IPS-18c (cell line): ENCODE results near the gene MSGN1.

ENCODE experiments used
- H3K4me3 ChIP-seq: 2 replicates; pipeline ENCODE4 v1.7.0; 2013; ENCODE audit warnings: low read depth, mild to moderate bottlenecking, low read length, moderate library complexity; ENCODE audit not compliant: insufficient read depth
- H3K9me3 ChIP-seq: one replicate; pipeline ENCODE4 v1.6.1; 2013; ENCODE audit warnings: mild to moderate bottlenecking, low read length, moderate library complexity; ENCODE audit not compliant: control insufficient read depth, insufficient read depth

MSGN1 gene

DNA sequence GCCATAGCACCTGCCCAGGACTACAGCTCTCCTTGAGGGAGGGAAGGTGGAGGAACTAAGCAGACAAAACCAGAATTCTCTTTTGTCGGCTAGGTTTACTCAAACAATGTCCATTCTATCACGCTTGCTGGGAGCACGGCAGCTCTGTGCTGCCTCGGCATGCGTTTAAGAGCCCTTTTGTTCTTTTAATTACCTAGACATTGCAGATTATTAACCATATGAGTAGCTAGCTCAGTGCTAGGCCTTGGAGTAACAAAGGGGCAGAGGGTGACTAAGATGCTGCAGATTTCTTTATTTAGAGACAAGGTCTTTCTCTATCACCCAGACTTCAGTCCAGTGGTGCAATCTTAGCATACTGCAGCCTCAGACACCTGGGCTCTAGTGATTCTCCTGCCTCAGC lies 11.1 kb downstream of the MSGN1 start:
- no peak overlapping the region for H3K4me3 ChIP-seq
- no peaks in the 10 kb centered on the region for H3K9me3 ChIP-seq

DNA sequence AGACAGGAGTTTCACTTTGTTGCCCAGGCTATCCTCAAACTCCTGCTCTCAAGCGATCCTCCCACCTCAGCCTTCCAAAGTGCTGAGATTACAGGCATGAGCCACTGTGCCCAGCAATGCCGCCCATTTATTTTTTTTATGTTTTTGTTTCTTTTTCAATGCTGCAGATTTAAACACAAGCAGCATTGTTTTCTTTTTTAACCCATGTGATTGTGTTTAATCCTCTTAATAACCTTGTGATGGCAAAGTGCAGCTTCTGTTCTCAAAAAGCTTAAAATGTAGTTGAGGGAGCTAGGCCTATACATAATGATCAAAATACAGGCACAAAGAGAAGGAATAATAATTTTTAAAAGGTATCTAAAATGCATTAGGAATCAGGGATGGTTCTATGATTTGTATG lies 11.5 kb downstream of the MSGN1 start:
- Histone ChIP-seq H3K4me3 (no peak overlapping the region), H3K9me3 (no peaks in the 10 kb centered on the region)

DNA sequence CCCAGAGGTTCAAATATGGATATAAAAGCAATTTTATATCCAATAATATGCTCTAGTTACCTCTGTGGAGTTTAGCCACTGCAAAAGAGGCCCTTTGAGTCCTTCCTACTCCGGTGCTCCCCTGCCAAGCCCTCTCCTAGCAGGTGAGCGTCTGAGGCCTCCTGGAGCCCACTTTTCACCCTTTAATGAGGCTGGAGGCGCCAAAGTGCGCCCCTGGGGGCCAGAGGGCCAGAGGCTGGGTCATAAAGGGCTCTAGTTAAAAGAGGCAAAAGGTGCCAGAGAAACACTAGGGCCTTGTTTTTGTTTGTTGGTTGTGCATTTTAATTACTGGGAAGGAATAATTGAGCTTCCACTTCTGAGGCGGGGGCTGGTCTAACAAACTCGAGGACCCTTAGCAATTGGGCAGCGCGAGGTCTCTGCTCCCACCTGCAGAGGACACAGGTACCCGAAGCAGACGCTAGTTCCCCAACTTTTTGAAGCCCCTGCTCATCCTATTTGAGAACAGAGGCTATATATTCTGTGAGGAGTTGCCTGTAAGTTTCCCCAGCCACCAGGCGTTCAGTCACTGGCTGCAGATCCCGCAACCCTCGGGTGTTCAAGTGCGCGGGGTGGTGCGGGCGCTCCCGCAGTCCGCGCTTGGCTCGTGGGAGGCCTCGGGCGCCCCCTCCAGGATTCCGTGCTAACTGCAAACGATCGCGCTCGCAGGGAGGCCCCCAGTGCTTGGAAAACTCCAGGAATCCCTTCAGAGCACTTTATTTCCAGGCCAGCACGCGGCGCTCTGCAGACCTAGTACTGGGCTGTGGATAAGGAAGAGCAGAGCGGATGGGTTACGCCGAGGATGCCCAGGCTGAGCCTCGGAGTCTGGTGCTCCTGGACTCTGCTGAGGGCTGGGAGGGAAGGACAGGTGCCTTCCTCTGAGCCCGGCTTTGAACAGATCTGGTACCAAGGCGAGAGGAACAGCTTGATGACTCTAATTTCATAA lies 14.1 kb downstream of the MSGN1 start:
- H3K4me3 ChIP-seq: peak overlapping the region; percentile 22; the same call in 1 of the 2 replicates
- no peaks in the 10 kb centered on the region for H3K9me3 ChIP-seq

- H3K9me3 ChIP-seq: no peaks in the 10 kb centered on the region
- no peak overlapping the region for H3K4me3 ChIP-seq
These were observed 19.3 kb downstream of the MSGN1 start for GRCh38 chr2:17835516-17835915.

DNA sequence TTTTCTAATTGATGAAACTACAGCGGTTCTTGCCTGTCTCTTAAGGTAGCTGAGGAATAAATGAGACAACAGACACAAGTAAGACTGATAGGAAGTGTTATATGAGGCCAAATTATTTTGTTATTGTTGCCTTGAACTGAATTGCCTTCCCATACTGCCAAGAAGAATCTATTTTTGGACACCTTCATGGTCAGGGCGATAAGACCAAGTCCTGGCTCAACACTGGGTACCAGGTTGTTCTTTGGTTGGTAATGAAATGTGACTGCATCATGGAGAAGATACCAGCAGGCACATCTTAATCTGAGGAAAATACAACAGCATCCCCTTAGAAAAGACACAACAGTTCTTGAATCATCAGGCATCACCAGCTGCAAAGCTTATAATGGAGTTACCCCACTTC lies 23.7 kb downstream of the MSGN1 start:
- no peak overlapping the region for H3K4me3 ChIP-seq

DNA sequence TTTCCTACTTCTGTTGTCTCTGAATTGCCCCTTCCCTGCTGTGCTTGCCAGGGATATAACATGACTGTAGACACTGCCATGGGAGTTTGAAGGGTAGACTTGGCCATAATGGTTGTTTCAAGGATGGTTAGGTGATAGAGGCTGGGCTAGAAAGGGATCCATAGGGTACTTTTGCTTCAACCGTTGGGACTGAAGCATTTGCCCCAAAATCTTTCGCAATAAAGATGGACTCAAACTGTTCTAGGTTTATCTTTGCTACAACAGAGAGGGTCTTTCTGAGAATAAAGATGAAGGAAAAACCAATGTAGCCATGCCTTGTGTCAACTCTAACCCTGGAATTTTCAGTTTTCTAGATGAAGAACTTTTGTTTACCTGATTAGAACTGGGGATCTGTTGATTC lies 27.2 kb downstream of the MSGN1 start:
- Histone ChIP-seq H3K4me3 (no peak overlapping the region), H3K9me3 (no peaks in the 10 kb centered on the region)

More for the DNA sequence above, 23.7 kb downstream of the MSGN1 start:
- H3K9me3 ChIP-seq: no peaks in the 10 kb centered on the region

- no peak overlapping the region for H3K4me3 ChIP-seq
- H3K9me3 ChIP-seq: no peaks in the 10 kb centered on the region
These were observed 29.5 kb downstream of the MSGN1 start for GRCh38 chr2:17845806-17846205.

GRCh38 chr2:17846676-17847075 lies 30.4 kb downstream of the MSGN1 start:
- Histone ChIP-seq H3K4me3 (no peak overlapping the region), H3K9me3 (no peaks in the 10 kb centered on the region)

DNA sequence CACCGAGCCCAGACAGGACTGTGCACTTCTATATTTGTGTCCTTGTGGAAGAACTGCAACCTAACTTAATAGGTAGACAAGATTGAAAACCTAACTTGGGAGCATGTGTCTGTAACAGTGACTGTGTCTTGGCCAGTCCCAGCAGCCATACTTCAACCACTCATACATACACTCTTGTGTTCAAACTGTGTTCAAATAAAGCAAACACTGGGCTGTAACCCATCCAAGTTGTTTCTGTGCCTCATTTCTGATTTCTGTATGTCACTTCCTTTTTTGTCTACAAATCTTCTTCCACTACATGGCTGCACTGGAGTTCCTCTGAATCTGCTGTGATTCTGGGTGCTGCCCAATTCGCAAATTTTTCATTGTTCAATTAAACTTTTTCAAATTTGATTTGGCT lies 31.0 kb downstream of the MSGN1 start:
- no peaks in the 10 kb centered on the region for H3K9me3 ChIP-seq
- no peak overlapping the region for H3K4me3 ChIP-seq

DNA sequence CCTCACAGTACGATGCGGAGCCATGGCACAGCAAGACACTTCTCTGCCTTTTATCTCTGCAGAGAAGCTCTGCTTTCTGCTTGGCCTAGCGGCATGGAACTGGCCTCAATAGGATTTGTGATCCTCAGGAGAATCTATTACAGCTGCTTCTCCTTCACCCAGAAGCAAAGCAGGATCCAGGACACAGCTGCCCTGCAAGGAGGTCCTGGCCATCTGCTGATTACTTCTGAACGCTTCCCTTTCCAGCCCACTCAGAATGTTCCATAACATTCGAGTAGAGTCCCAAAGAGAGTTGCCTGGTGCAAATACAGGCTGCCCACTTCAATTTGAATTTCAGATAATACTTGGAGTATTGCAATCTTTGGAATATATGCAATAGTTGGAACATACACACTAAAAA lies 33.0 kb downstream of the MSGN1 start:
- Histone ChIP-seq H3K9me3 (no peaks in the 10 kb centered on the region), H3K4me3 (no peak overlapping the region)

DNA sequence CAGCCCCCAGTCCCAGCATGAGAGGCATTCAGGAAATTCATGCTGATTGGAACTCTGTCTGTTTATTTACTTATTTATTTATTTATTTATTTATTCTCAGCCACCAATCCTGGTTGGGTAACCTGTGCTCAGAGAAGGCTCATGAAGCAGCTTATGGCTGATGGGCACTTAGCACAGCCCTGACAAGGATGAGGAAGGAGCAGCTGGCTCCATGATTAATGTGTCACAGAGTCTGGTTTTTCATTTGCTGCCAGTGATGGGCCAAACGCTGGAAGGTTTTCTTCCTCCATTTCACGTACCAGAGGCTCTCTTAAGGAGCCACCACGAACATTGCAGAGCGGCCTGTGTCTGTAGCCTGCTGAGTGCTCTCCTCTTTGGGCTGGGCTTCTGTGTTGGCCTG lies 33.9 kb downstream of the MSGN1 start:
- H3K9me3 ChIP-seq: no peaks in the 10 kb centered on the region
- H3K4me3 ChIP-seq: no peak overlapping the region

- no peaks in the 10 kb centered on the region for H3K9me3 ChIP-seq
- no peak overlapping the region for H3K4me3 ChIP-seq
These were observed 35.7 kb downstream of the MSGN1 start for GRCh38 chr2:17851731-17852585.

GRCh38 chr2:17853799-17854198 lies 37.5 kb downstream of the MSGN1 start:
- no peaks in the 10 kb centered on the region for H3K9me3 ChIP-seq
- no peak overlapping the region for H3K4me3 ChIP-seq

GRCh38 chr2:17857021-17857420 lies 40.8 kb downstream of the MSGN1 start:
- Histone ChIP-seq H3K9me3 (no peaks in the 10 kb centered on the region), H3K4me3 (no peak overlapping the region)

- Histone ChIP-seq H3K9me3 (no peaks in the 10 kb centered on the region), H3K4me3 (no peak overlapping the region)
These were observed 41.8 kb downstream of the MSGN1 start for GRCh38 chr2:17858064-17858463.

- H3K9me3 ChIP-seq: no peaks in the 10 kb centered on the region
- no peak overlapping the region for H3K4me3 ChIP-seq
These were observed 47.3 kb downstream of the MSGN1 start for GRCh38 chr2:17863539-17863938.

- Histone ChIP-seq H3K9me3 (no peaks in the 10 kb centered on the region), H3K4me3 (no peak overlapping the region)
These were observed 48.4 kb downstream of the MSGN1 start for GRCh38 chr2:17864676-17865075.

- no peak overlapping the region for H3K4me3 ChIP-seq
- H3K9me3 ChIP-seq: no peaks in the 10 kb centered on the region
These were observed 50.9 kb downstream of the MSGN1 start for GRCh38 chr2:17867133-17867532.
